Measurements from ENCODE around the gene VIL1. TPM values are rescaled to one million over a fixed set of nuclear protein-coding genes. Genes with fewer than 3 reads are reported as not detected.
A peak's percentile ranks its signal among the peaks of the same experiment; 100 is the strongest.

VIL1 gene
- total and polyA plus RNA-seq, 2 donors (not counting 1 experiment from before 2014, with no cell fraction given) = not detected

DNA sequence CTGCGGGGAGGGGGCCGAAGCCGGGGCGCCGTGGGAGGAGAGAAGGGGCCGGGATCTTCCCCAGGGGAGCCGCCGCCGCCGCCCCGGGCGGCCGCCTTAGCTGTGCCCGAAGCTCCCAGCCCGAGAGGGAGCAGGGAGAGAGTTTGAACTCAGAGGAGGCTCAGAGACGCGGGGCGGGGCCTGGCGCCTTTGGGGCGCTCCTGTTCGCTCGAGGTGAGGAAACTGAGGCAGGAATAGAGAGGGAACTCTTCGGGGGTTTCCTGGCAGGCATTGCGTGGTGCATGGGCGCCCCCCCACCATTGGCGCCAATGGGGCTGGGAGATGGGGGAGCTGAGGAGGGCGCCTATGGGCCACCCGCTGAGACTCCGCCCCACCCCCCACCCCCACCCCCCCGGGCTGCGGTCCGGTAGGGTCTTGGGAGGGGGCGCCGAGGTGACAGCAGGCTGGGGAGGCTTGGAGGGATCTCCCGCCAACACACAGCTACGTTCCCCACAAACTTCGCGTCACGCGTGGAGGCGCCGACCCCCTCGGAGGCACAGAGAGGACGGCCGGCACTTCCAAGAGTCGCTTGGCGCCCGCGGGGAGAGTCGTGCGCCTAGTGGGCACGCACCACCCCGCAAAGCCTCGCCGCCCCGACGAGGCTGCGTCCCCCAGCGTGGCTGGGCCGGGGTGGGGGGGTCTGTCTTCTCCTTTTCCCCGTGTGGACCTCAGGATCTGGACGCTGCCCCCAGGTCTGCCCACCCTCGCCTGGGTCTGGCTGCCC, 18.6 kb upstream of the VIL1 start:
- DNase-seq (ENCODE audit: low read depth in 2 of 2) = peak in 1 of 2 donors; percentile 12
- H2AFZ ChIP-seq (ENCODE audit: low read length) = no peak overlapping the region

DNA sequence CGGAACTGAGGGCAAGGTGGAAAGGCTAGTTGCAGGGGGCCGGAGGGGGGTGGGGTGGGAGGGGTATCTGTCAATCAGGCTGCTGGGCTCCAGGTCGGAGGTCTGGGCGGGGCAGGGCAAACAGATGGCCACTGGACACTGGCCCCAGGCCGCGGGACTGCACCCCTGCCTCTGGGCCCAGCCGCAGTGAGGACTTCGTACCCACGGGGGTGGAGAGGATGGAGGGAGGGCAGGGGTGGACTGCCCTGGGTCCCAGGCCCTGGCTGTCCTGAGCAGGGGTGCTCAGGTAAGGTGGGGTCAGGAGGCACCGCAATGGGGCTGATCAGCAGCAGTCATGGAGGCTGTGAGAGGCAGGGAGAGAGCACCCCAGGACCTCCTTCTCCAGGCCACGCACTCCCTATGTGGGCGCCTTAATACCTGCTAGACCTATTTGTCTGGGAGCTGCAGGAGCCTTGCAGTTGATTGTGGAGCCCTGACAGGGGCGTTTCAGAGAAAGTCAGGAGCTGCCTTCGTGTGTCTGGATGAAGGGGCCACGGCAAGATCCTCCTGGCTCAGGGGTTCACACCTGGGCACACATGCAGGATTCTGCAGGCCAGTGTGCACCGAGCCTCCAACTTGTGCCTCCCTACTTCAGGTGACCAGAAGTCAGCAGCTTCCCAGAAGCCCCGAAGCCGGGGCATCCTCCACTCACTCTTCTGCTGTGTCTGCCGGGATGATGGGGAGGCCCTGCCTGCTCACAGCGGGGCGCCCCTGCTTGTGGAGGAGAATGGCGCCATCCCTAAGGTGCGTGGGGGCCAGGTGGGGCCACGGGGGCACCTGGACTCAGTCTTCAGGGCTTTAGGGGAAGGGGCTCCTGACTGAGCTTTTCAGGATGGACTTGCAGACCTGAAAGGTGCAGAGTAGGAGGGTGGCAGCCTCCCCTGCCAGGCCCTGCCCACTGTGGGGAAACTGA, 17.7 kb upstream of the VIL1 start:
- Histone ChIP-seq H2AFZ (ENCODE audit: low read length) (no peak overlapping the region), H4K20me1 (ENCODE audit: control insufficient read depth, extremely low read depth, insufficient read depth, low read length) (no peaks in the 10 kb centered on the region), H3K9ac (ENCODE audit: insufficient read depth, low read length) (peak overlapping the region; percentile 41), H3K27me3 (ENCODE audit: control insufficient read depth, insufficient read depth, low read length) (no peaks in the 10 kb centered on the region), H3K27ac (ENCODE audit: insufficient read depth, low read length) (peak overlapping the region; percentile 71), H3K4me3 (replicated peaks in 1 of 4; ENCODE audit: control extremely low read depth in 1 of 4, insufficient read depth in 1 of 4, low read depth in 3 of 4, low read length in 4 of 4) (peak overlapping the region; percentile 65 to 96 (median 78)), H3K9me3 (ENCODE audit: control insufficient read depth, insufficient read depth, low read depth, low read length) (no peaks in the 10 kb centered on the region), H3K4me1 (ENCODE audit: control insufficient read depth, extremely low read depth, insufficient read depth, low read length) (peaks cover 31% of the 10 kb centered on the region), H3K36me3 (ENCODE audit: control insufficient read depth, insufficient read depth, low read length) (peaks cover 19% of the 10 kb centered on the region), H3K4me2 (ENCODE audit: extremely low read depth, insufficient read depth, low read length) (peak overlapping the region; percentile 85), H3K79me2 (ENCODE audit: control insufficient read depth, insufficient read depth, low read length) (peaks cover 29% of the 10 kb centered on the region)
- DNase-seq (ENCODE audit: low read depth in 2 of 2) = no peak
- TF ChIP-seq EZH2 (IDR thresholded peaks at IDR 0.05; ENCODE audit: low read length, missing control alignments) = no peak

More for the DNA sequence above, 18.6 kb upstream of the VIL1 start:
- Histone ChIP-seq H3K27ac (ENCODE audit: insufficient read depth, low read length) (peak overlapping the region; percentile 71), H4K20me1 (ENCODE audit: control insufficient read depth, extremely low read depth, insufficient read depth, low read length) (no peaks in the 10 kb centered on the region), H3K4me1 (ENCODE audit: control insufficient read depth, extremely low read depth, insufficient read depth, low read length) (peaks cover 24% of the 10 kb centered on the region), H3K4me3 (replicated peaks in 1 of 4; ENCODE audit: control extremely low read depth in 1 of 4, insufficient read depth in 1 of 4, low read depth in 3 of 4, low read length in 4 of 4) (peak overlapping the region; percentile 65 to 96 (median 78)), H3K4me2 (ENCODE audit: extremely low read depth, insufficient read depth, low read length) (peak overlapping the region; percentile 62), H3K36me3 (ENCODE audit: control insufficient read depth, insufficient read depth, low read length) (peaks cover 16% of the 10 kb centered on the region), H3K27me3 (ENCODE audit: control insufficient read depth, insufficient read depth, low read length) (no peaks in the 10 kb centered on the region), H3K9me3 (ENCODE audit: control insufficient read depth, insufficient read depth, low read depth, low read length) (no peaks in the 10 kb centered on the region), H3K9ac (ENCODE audit: insufficient read depth, low read length) (peak overlapping the region; percentile 70), H3K79me2 (ENCODE audit: control insufficient read depth, insufficient read depth, low read length) (peaks cover 29% of the 10 kb centered on the region)
- TF ChIP-seq, protein P1, sequence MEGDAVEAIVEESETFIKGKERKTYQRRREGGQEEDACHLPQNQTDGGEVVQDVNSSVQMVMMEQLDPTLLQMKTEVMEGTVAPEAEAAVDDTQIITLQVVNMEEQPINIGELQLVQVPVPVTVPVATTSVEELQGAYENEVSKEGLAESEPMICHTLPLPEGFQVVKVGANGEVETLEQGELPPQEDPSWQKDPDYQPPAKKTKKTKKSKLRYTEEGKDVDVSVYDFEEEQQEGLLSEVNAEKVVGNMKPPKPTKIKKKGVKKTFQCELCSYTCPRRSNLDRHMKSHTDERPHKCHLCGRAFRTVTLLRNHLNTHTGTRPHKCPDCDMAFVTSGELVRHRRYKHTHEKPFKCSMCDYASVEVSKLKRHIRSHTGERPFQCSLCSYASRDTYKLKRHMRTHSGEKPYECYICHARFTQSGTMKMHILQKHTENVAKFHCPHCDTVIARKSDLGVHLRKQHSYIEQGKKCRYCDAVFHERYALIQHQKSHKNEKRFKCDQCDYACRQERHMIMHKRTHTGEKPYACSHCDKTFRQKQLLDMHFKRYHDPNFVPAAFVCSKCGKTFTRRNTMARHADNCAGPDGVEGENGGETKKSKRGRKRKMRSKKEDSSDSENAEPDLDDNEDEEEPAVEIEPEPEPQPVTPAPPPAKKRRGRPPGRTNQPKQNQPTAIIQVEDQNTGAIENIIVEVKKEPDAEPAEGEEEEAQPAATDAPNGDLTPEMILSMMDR (conservative IDR thresholded peaks at IDR 0.05 in 1 of 2, IDR thresholded peaks at IDR 0.05 in 1 of 2; ENCODE audit: low read depth in 1 of 2, low read length in 2 of 2) = no peak
- no peak for TF ChIP-seq EZH2 (IDR thresholded peaks at IDR 0.05; ENCODE audit: low read length, missing control alignments)

DNA sequence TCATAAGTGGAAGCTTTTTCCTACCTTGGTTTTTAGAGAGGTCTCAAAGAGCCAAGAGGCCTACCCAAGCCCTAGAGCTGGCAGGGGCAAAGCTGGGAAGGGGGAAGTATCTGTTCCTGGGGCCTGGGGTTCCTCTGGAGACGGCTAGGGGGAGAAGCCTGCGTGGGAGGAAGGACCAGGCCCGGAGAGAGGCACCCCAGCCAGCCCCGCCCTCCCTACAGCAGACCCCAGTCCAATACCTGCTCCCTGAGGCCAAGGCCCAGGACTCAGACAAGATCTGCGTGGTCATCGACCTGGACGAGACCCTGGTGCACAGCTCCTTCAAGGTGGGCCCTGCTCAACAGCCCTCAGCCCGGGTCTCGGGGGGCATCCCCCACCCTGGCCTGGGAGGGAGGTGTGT, 17.0 kb upstream of the VIL1 start:
- no peak for DNase-seq (ENCODE audit: low read depth in 2 of 2)
- Histone ChIP-seq H3K9ac (ENCODE audit: insufficient read depth, low read length) (no peak overlapping the region), H3K4me1 (ENCODE audit: control insufficient read depth, extremely low read depth, insufficient read depth, low read length) (peaks cover 32% of the 10 kb centered on the region), H3K4me3 (replicated peaks in 1 of 4; ENCODE audit: control extremely low read depth in 1 of 4, insufficient read depth in 1 of 4, low read depth in 3 of 4, low read length in 4 of 4) (peak overlapping the region in 2 of 4 experiments; percentile 65 to 96), H3K4me2 (ENCODE audit: extremely low read depth, insufficient read depth, low read length) (peak overlapping the region; percentile 85), H3K36me3 (ENCODE audit: control insufficient read depth, insufficient read depth, low read length) (peaks cover 19% of the 10 kb centered on the region), H2AFZ (ENCODE audit: low read length) (no peak overlapping the region), H3K79me2 (ENCODE audit: control insufficient read depth, insufficient read depth, low read length) (peaks cover 29% of the 10 kb centered on the region), H4K20me1 (ENCODE audit: control insufficient read depth, extremely low read depth, insufficient read depth, low read length) (no peaks in the 10 kb centered on the region), H3K27ac (ENCODE audit: insufficient read depth, low read length) (no peak overlapping the region), H3K9me3 (ENCODE audit: control insufficient read depth, insufficient read depth, low read depth, low read length) (no peaks in the 10 kb centered on the region), H3K27me3 (ENCODE audit: control insufficient read depth, insufficient read depth, low read length) (no peaks in the 10 kb centered on the region)
- TF ChIP-seq, protein P1 (conservative IDR thresholded peaks at IDR 0.05 in 1 of 2, IDR thresholded peaks at IDR 0.05 in 1 of 2; ENCODE audit: low read depth in 1 of 2, low read length in 2 of 2) = no peak
- no peak for TF ChIP-seq EZH2 (IDR thresholded peaks at IDR 0.05; ENCODE audit: low read length, missing control alignments)
